ENCODE results near the gene HOXD3.

The HOXD3 gene

GRCh38 chr2:176156807-176157498 lies at the start of gene HOXD3:
Gene HOXD3, plus strand, starts transcription at chr2:176157307. Its CDS starts 11,808 bp downstream, at chr2:176169115.
- peak within 1 kb of the TSS; percentile 59 to 68 for H3K4me3 Mint-ChIP-seq
- H3K4me1 Mint-ChIP-seq: peaks cover 43% of the 10 kb centered on the region
- no peak for ATAC-seq
- no peak within 1 kb of the TSS for H3K27ac Mint-ChIP-seq
- DNase-seq: no peak
- peaks cover 99% of the 10 kb centered on the region for H3K27me3 Mint-ChIP-seq
- H3K9me3 Mint-ChIP-seq: no peaks in the 10 kb centered on the region

GRCh38 chr2:176107731-176108181 lies 49.4 kb upstream of the HOXD3 start:
- DNase-seq (no peak), ATAC-seq (no peak)
- Mint-ChIP-seq H3K4me1 (peaks cover 48% of the 10 kb centered on the region), H3K27ac (no peak overlapping the region), H3K27me3 (peaks cover 95% of the 10 kb centered on the region), H3K9me3 (no peaks in the 10 kb centered on the region), H3K4me3 (no peak overlapping the region)

DNA sequence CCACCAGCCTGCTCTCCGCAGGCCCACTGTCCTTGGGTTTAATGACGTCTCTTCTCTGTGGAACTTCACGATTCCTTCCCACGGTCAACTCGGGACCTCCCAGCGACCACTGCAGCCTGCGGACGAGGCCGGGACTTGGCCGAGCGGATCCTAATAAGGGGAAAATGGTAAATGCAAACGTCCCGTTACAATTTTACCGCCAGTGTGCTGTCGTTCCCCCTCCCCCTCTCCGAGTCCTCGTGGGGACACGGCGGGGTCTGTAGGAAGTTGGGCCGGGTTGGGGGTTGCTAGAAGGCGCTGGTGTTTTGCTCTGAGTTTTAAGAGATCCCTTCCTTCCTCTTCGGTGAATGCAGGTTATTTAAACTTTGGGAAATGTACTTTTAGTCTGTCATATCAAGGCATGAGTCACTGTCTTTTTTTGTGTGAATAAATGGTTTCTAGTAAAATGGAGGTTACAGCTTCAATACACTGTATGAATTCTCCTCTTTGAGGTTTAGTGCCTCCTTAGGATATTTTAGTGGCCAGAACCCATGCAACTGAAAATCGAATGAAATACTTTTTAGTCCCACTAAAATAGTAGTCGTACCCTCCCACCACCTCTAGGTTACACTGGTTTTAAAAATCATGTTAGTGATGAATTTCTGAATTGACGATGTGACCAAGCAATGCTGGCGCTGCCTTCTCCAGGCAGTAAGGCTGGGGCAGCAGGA lies 47.8 kb upstream of the HOXD3 start:
- Mint-ChIP-seq H3K9me3 (no peaks in the 10 kb centered on the region), H3K27ac (peak overlapping the region in 1 of 2 donors; percentile 42), H3K4me1 (peaks cover 41% of the 10 kb centered on the region), H3K27me3 (peaks cover 95% of the 10 kb centered on the region), H3K4me3 (peak overlapping the region; percentile 10 to 49)
- DNase-seq: no peak
- ATAC-seq: no peak

- Mint-ChIP-seq H3K27ac (no peak overlapping the region), H3K9me3 (no peaks in the 10 kb centered on the region)
Measured at GRCh38 chr2:176109946-176110345, 47.2 kb upstream of the HOXD3 start.

GRCh38 chr2:176110415-176111308 lies 46.4 kb upstream of the HOXD3 start:
- no peak overlapping the region for H3K4me3 Mint-ChIP-seq
- H3K27ac Mint-ChIP-seq: no peak overlapping the region
- no peaks in the 10 kb centered on the region for H3K9me3 Mint-ChIP-seq
- peaks cover 92% of the 10 kb centered on the region for H3K27me3 Mint-ChIP-seq
- peaks cover 28% of the 10 kb centered on the region for H3K4me1 Mint-ChIP-seq
- ATAC-seq (no peak), DNase-seq (no peak)

More at GRCh38 chr2:176109946-176110345, 47.2 kb upstream of the HOXD3 start:
- DNase-seq: no peak
- peaks cover 95% of the 10 kb centered on the region for H3K27me3 Mint-ChIP-seq
- no peak for ATAC-seq
- peaks cover 35% of the 10 kb centered on the region for H3K4me1 Mint-ChIP-seq
- H3K4me3 Mint-ChIP-seq: no peak overlapping the region

- no peak for ATAC-seq
- H3K27me3 Mint-ChIP-seq: peaks cover 92% of the 10 kb centered on the region
- DNase-seq: peak in 1 of 2 donors; percentile 41
- peaks cover 22% of the 10 kb centered on the region for H3K4me1 Mint-ChIP-seq
- H3K9me3 Mint-ChIP-seq: no peaks in the 10 kb centered on the region
- no peak overlapping the region for H3K4me3 Mint-ChIP-seq
- H3K27ac Mint-ChIP-seq: peak overlapping the region in 1 of 2 donors; percentile 67
Measured at GRCh38 chr2:176111309-176111663, 45.8 kb upstream of the HOXD3 start.

GRCh38 chr2:176111846-176112374 lies 45.2 kb upstream of the HOXD3 start:
- ATAC-seq: no peak
- Mint-ChIP-seq H3K4me3 (no peak overlapping the region), H3K9me3 (peaks cover 0 to 5% of the 10 kb centered on the region in 2 donors), H3K27ac (peak overlapping the region in 1 of 2 donors; percentile 95), H3K4me1 (peaks cover 19% of the 10 kb centered on the region), H3K27me3 (peaks cover 92% of the 10 kb centered on the region)
- DNase-seq: no peak

- peaks cover 0 to 11% of the 10 kb centered on the region in 2 donors for H3K9me3 Mint-ChIP-seq
- H3K27ac Mint-ChIP-seq: peak overlapping the region in 1 of 2 donors; percentile 91
- ATAC-seq: no peak
- DNase-seq: no peak
- H3K27me3 Mint-ChIP-seq: peaks cover 93% of the 10 kb centered on the region
- H3K4me1 Mint-ChIP-seq: peaks cover 19% of the 10 kb centered on the region
- no peak overlapping the region for H3K4me3 Mint-ChIP-seq
Measured at GRCh38 chr2:176112375-176113302, 44.5 kb upstream of the HOXD3 start.

DNA sequence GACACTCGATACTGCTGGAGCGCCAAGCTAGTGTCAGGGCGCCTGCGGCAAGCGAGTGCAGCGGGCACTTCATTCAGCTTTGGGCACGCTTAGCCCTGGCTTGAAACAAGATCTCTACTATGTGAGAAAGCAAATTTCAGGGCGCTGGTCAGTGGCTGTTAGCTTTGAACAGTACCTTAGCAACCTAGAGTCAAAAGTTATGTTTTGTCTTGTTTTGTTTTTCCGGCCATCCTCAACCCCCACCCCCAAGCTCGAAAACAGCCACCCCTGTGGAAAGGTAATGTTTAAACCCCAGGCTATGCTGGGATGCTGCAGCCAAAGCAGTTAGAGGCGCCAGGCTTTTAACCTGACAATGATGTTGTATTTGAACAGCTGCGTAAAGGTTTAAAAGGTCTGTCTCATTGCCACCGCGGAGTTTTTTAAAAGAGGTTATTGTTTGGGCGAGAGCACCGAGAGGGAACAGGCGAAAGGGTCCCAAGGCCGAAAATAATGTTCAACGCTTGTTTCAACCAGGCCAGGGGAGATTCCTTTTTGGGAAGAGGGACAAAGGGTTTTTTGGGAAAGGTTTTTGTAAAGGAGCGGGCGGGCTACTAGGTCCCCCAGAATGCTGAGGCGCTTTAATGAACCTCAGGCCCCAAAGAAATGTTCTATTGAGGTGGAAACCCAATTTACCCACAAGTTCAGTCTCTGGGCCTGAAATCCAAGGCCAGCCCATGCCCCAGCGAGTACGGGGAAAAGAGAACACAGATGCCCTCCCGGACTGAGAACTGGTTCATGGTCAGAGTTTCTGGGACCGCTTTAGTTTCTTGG lies 42.8 kb upstream of the HOXD3 start:
- Mint-ChIP-seq H3K9me3 (peaks cover 8 to 11% of the 10 kb centered on the region in 2 donors), H3K27ac (no peak overlapping the region), H3K4me1 (peaks cover 23% of the 10 kb centered on the region), H3K4me3 (no peak overlapping the region), H3K27me3 (peaks cover 97% of the 10 kb centered on the region)
- ATAC-seq (no peak), DNase-seq (no peak)

- DNase-seq (no peak), ATAC-seq (no peak)
- Mint-ChIP-seq H3K4me1 (peaks cover 19% of the 10 kb centered on the region), H3K4me3 (no peak overlapping the region), H3K9me3 (peaks cover 8 to 11% of the 10 kb centered on the region in 2 donors), H3K27ac (no peak overlapping the region), H3K27me3 (peaks cover 97% of the 10 kb centered on the region)
Measured at GRCh38 chr2:176114930-176115625, 42.0 kb upstream of the HOXD3 start.

- ATAC-seq (no peak), DNase-seq (no peak)
- peaks cover 97% of the 10 kb centered on the region for H3K27me3 Mint-ChIP-seq
- peak within 1 kb of the TSS in 1 of 2 donors; percentile 63 for H3K27ac Mint-ChIP-seq
- H3K4me1 Mint-ChIP-seq: peaks cover 18% of the 10 kb centered on the region
- H3K4me3 Mint-ChIP-seq: no peak within 1 kb of the TSS
- H3K9me3 Mint-ChIP-seq: peaks cover 8 to 11% of the 10 kb centered on the region in 2 donors
Measured at GRCh38 chr2:176115883-176116813, 41.0 kb upstream of the HOXD3 start, which contains the start of gene HOXD10. Gene HOXD10, plus strand, starts transcription at chr2:176116778. Its CDS starts 56 bp downstream, at chr2:176116834.

DNA sequence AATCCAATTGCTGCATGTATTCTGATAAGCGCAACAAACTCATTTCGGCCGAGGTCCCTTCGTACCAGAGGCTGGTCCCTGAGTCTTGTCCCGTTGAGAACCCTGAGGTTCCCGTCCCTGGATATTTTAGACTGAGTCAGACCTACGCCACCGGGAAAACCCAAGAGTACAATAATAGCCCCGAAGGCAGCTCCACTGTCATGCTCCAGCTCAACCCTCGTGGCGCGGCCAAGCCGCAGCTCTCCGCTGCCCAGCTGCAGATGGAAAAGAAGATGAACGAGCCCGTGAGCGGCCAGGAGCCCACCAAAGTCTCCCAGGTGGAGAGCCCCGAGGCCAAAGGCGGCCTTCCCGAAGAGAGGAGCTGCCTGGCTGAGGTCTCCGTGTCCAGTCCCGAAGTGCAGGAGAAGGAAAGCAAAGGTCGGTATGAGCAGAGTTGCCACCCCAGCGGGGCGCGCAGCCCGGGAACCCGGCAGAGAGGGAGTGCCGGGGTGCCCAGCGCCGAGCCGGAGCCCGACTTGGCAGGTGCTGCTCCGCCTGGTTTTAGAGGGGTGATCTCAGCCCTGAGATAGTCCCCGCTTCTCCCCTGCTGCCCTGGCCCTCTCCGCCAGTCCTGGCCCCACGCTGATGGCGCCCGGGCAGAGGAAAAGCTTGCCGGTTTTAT lies 39.8 kb upstream of the HOXD3 start:
- Mint-ChIP-seq H3K4me3 (no peak overlapping the region), H3K9me3 (peaks cover 8 to 11% of the 10 kb centered on the region in 2 donors), H3K4me1 (peaks cover 19% of the 10 kb centered on the region), H3K27me3 (peaks cover 96% of the 10 kb centered on the region), H3K27ac (no peak overlapping the region)
- DNase-seq: no peak
- no peak for ATAC-seq

All from stimulated activated naive CD8-positive, alpha-beta T cell treated with anti-CD3 and anti-CD28 coated beads, Interleukin-15, amount 100 ng/mL, for 72 hours (primary cell).